Nephron (organoid): ENCODE data around the gene DGUOK.

Experiments
- H3K27ac Mint-ChIP-seq, 3 experiments: 2 replicates each; pipeline ENCODE4 v1.8.0; 2020; ENCODE audit warnings: mixed read lengths in 3 of 3, mild to moderate bottlenecking in 2 of 3, moderate library complexity in 1 of 3
- H3K27me3 Mint-ChIP-seq: 2 replicates; pipeline ENCODE4 v1.8.0; 2021; ENCODE audit warnings: low read depth, mild to moderate bottlenecking, moderate library complexity, mixed read lengths
- H3K36me3 Mint-ChIP-seq: 2 replicates; pipeline ENCODE4 v1.8.0; 2020; ENCODE audit warnings: low read depth, mixed read lengths
- H3K4me1 Mint-ChIP-seq: 2 replicates; pipeline ENCODE4 v1.8.0; 2020; ENCODE audit warnings: mixed read lengths
- H3K4me3 Mint-ChIP-seq, 3 experiments: 2 replicates each; pipeline ENCODE4 v1.8.0; 2020; ENCODE audit warnings: mild to moderate bottlenecking in 3 of 3, mixed read lengths in 3 of 3, moderate library complexity in 2 of 3
- H3K9me3 Mint-ChIP-seq: 2 replicates; pipeline ENCODE4 v1.8.0; 2020; ENCODE audit warnings: mixed read lengths
- CTCF ChIP-seq, 3 experiments: fragments of 200-600 bp; sonication (generic); IDR thresholded peaks; one replicate each; pipeline ENCODE4 v1.5.0; 2021; ENCODE audit warnings: antibody characterized with exemption in 3 of 3; ENCODE audit not compliant: unreplicated experiment in 3 of 3

DGUOK gene

GRCh38 chr2:73893764-73894474, 32.8 kb upstream of the DGUOK start:
- peak overlapping the region in 2 of 3 experiments; percentile 76 to 77 for H3K27ac Mint-ChIP-seq
- no peaks in the 10 kb centered on the region for H3K9me3 Mint-ChIP-seq
- peaks cover 23% of the 10 kb centered on the region for H3K4me1 Mint-ChIP-seq
- no peaks in the 10 kb centered on the region for H3K36me3 Mint-ChIP-seq
- peaks cover 13% of the 10 kb centered on the region for H3K27me3 Mint-ChIP-seq
- H3K4me3 Mint-ChIP-seq: peak overlapping the region in 1 of 3 experiments; percentile 76
- no peak for TF ChIP-seq CTCF (IDR thresholded peaks at IDR 0.05; ENCODE audit: unreplicated experiment in 3 of 3)

- no peaks in the 10 kb centered on the region for H3K9me3 Mint-ChIP-seq
Observed at GRCh38 chr2:73894475-73894850, 32.2 kb upstream of the DGUOK start.

GRCh38 chr2:73894877-73895276, 31.8 kb upstream of the DGUOK start:
- Mint-ChIP-seq H3K27ac (peak overlapping the region in 1 of 3 experiments; percentile 41), H3K36me3 (no peaks in the 10 kb centered on the region), H3K4me1 (peaks cover 23% of the 10 kb centered on the region), H3K27me3 (peaks cover 13% of the 10 kb centered on the region), H3K9me3 (no peaks in the 10 kb centered on the region), H3K4me3 (peak overlapping the region in 1 of 3 experiments; percentile 31)
- no peak for TF ChIP-seq CTCF (IDR thresholded peaks at IDR 0.05; ENCODE audit: unreplicated experiment in 3 of 3)

More at GRCh38 chr2:73894475-73894850, 32.2 kb upstream of the DGUOK start:
- no peak overlapping the region for H3K27ac Mint-ChIP-seq
- peaks cover 23% of the 10 kb centered on the region for H3K4me1 Mint-ChIP-seq
- no peaks in the 10 kb centered on the region for H3K36me3 Mint-ChIP-seq
- no peak for TF ChIP-seq CTCF (IDR thresholded peaks at IDR 0.05; ENCODE audit: unreplicated experiment in 3 of 3)
- peak overlapping the region in 1 of 3 experiments; percentile 19 for H3K4me3 Mint-ChIP-seq
- H3K27me3 Mint-ChIP-seq: peaks cover 13% of the 10 kb centered on the region

- TF ChIP-seq CTCF (IDR thresholded peaks at IDR 0.05; ENCODE audit: unreplicated experiment in 3 of 3): no peak
- H3K4me3 Mint-ChIP-seq: peak overlapping the region in 1 of 3 experiments; percentile 31
- H3K9me3 Mint-ChIP-seq: no peaks in the 10 kb centered on the region
- H3K27ac Mint-ChIP-seq: peak overlapping the region in 1 of 3 experiments; percentile 41
- peaks cover 13% of the 10 kb centered on the region for H3K27me3 Mint-ChIP-seq
- no peaks in the 10 kb centered on the region for H3K36me3 Mint-ChIP-seq
- peaks cover 23% of the 10 kb centered on the region for H3K4me1 Mint-ChIP-seq
Observed at GRCh38 chr2:73895473-73895872, 31.2 kb upstream of the DGUOK start.

GRCh38 chr2:73896362-73897239, 30.1 kb upstream of the DGUOK start:
- Mint-ChIP-seq H3K36me3 (no peaks in the 10 kb centered on the region), H3K27me3 (peaks cover 7% of the 10 kb centered on the region), H3K4me1 (peaks cover 25% of the 10 kb centered on the region), H3K9me3 (no peaks in the 10 kb centered on the region), H3K4me3 (no peak overlapping the region), H3K27ac (peak overlapping the region in 1 of 3 experiments; percentile 16)
- no peak for TF ChIP-seq CTCF (IDR thresholded peaks at IDR 0.05; ENCODE audit: unreplicated experiment in 3 of 3)
